MM.1S (cell line): ENCODE results near the gene AMBRA1.
"Not testable (repeated sequence)": the region's sequence is repeated elsewhere in the genome, so short reads cannot be mapped to it uniquely, and the experiment has no call there.

ENCODE experiments used
- DNase-seq: peaks from one replicate; pipeline ENCODE4 v3.0.0-alpha.2; 2015
- H2AFZ ChIP-seq: fragments of 300-600 bp; sonication (generic); 2 replicates; pipeline ENCODE4 v1.6.0; 2016; ENCODE audit warnings: antibody characterized with exemption, low read length
- H3F3A ChIP-seq: fragments of 300-600 bp; sonication (generic); 2 replicates; pipeline ENCODE4 v1.6.1; 2016; ENCODE audit warnings: mild to moderate bottlenecking, antibody characterized with exemption, low read length, moderate library complexity, mixed read lengths; ENCODE audit not compliant: insufficient read depth
- H3K27ac ChIP-seq: fragments of 300-600 bp; sonication (generic); 2 replicates; pipeline ENCODE4 v1.5.1; 2016; ENCODE audit warnings: mild to moderate bottlenecking, low read length
- H3K27me3 ChIP-seq: fragments of 300-600 bp; sonication (generic); replicated peaks from 2 replicates; pipeline ENCODE4 v1.6.0; 2016; ENCODE audit warnings: low read length; ENCODE audit not compliant: insufficient read depth
- H3K36me3 ChIP-seq: fragments of 300-600 bp; sonication (generic); replicated peaks from 2 replicates; pipeline ENCODE4 v1.6.1; 2016; ENCODE audit warnings: mild to moderate bottlenecking, low read length, mixed read lengths; ENCODE audit not compliant: insufficient read depth
- H3K4me1 ChIP-seq: fragments of 300-600 bp; sonication (generic); 2 replicates; pipeline ENCODE4 v1.6.1; 2016; ENCODE audit warnings: low read length, mixed read lengths
- H3K4me2 ChIP-seq: fragments of 300-600 bp; sonication (generic); 2 replicates; pipeline ENCODE4 v1.6.0; 2016; ENCODE audit warnings: low read depth, low read length
- H3K4me3 ChIP-seq: fragments of 300-600 bp; sonication (generic); 2 replicates; pipeline ENCODE4 v1.5.1; 2016; ENCODE audit warnings: low read length, mixed read lengths
- H3K79me2 ChIP-seq: fragments of 300-600 bp; sonication (generic); 2 replicates; pipeline ENCODE4 v1.6.1; 2016; ENCODE audit warnings: mixed run types, low read length, mixed read lengths
- H3K9ac ChIP-seq: fragments of 300-600 bp; sonication (generic); 2 replicates; pipeline ENCODE4 v1.6.1; 2016; ENCODE audit warnings: low read length, mixed read lengths
- H3K9me2 ChIP-seq: fragments of 300-600 bp; sonication (generic); replicated peaks from 2 replicates; pipeline ENCODE4 v1.6.1; 2016; ENCODE audit warnings: mild to moderate bottlenecking, low read length, mixed read lengths; ENCODE audit not compliant: insufficient read depth
- H3K9me3 ChIP-seq: fragments of 300-600 bp; sonication (generic); replicated peaks from 2 replicates; pipeline ENCODE4 v1.6.1; 2016; ENCODE audit warnings: mild to moderate bottlenecking, low read length, mixed read lengths; ENCODE audit not compliant: insufficient read depth
- H4K20me1 ChIP-seq: fragments of 300-600 bp; sonication (generic); 2 replicates; pipeline ENCODE4 v1.6.1; 2016; ENCODE audit warnings: mild to moderate bottlenecking, low read length, moderate library complexity, mixed read lengths; ENCODE audit not compliant: insufficient read depth
- CTCF ChIP-seq: fragments of 300-600 bp; sonication (generic); IDR thresholded peaks from 2 replicates; pipeline ENCODE4 v1.5.1; 2016; ENCODE audit warnings: antibody characterized with exemption, low read length, mixed read lengths
- EZH2 ChIP-seq: fragments of 300-600 bp; sonication (generic); optimal IDR thresholded peaks from 2 replicates; pipeline ENCODE3; 2017; ENCODE audit warnings: low read depth, mild to moderate bottlenecking, antibody characterized with exemption, low read length, mixed read lengths
- EZH2phosphoT487 ChIP-seq: fragments of 300-600 bp; sonication (generic); IDR thresholded peaks from 2 replicates; pipeline ENCODE4 v1.6.1; 2018; ENCODE audit warnings: antibody characterized with exemption, low read length

Gene AMBRA1

GRCh38 chr11:46372086-46372485 lies 221.7 kb downstream of the AMBRA1 start:
- Histone ChIP-seq H3K79me2 (no peaks in the 10 kb centered on the region), H3K9me3 (no peaks in the 10 kb centered on the region), H2AFZ (no peak overlapping the region), H3K4me3 (no peak overlapping the region), H3K9ac (no peak overlapping the region), H3K27ac (no peak overlapping the region), H3K4me2 (no peak overlapping the region), H3K27me3 (no peaks in the 10 kb centered on the region), H3K36me3 (no peaks in the 10 kb centered on the region), H3K4me1 (no peaks in the 10 kb centered on the region), H4K20me1 (no peaks in the 10 kb centered on the region), H3F3A (no peaks in the 10 kb centered on the region), H3K9me2 (no peaks in the 10 kb centered on the region)
- DNase-seq, result no peak
- TF ChIP-seq EZH2, result no peak
- TF ChIP-seq EZH2phosphoT487, result no peak
- TF ChIP-seq CTCF, result no peak

- H3F3A ChIP-seq, H3K36me3 ChIP-seq, H3K9ac ChIP-seq, H3K27me3 ChIP-seq, H3K4me2 ChIP-seq, H3K4me1 ChIP-seq, H3K27ac ChIP-seq, DNase-seq, H3K79me2 ChIP-seq, H3K4me3 ChIP-seq, H4K20me1 ChIP-seq, H3K9me2 ChIP-seq, H3K9me3 ChIP-seq, H2AFZ ChIP-seq: not testable (repeated sequence)
These were observed 222.6 kb downstream of the AMBRA1 start for GRCh38 chr11:46371262-46371661.

GRCh38 chr11:46370253-46370652 lies 223.6 kb downstream of the AMBRA1 start:
- no peak for DNase-seq
- Histone ChIP-seq H2AFZ (no peak overlapping the region), H3K4me1 (no peaks in the 10 kb centered on the region), H3K36me3 (no peaks in the 10 kb centered on the region), H3K27me3 (no peaks in the 10 kb centered on the region), H3K9me3 (no peaks in the 10 kb centered on the region), H3K4me3 (no peak overlapping the region), H4K20me1 (no peaks in the 10 kb centered on the region), H3K4me2 (no peak overlapping the region), H3K9me2 (no peaks in the 10 kb centered on the region), H3K27ac (no peak overlapping the region), H3K79me2 (no peaks in the 10 kb centered on the region), H3F3A (no peaks in the 10 kb centered on the region), H3K9ac (no peak overlapping the region)
- no peak for TF ChIP-seq EZH2phosphoT487
- TF ChIP-seq CTCF, result no peak
- TF ChIP-seq EZH2, result no peak

DNA sequence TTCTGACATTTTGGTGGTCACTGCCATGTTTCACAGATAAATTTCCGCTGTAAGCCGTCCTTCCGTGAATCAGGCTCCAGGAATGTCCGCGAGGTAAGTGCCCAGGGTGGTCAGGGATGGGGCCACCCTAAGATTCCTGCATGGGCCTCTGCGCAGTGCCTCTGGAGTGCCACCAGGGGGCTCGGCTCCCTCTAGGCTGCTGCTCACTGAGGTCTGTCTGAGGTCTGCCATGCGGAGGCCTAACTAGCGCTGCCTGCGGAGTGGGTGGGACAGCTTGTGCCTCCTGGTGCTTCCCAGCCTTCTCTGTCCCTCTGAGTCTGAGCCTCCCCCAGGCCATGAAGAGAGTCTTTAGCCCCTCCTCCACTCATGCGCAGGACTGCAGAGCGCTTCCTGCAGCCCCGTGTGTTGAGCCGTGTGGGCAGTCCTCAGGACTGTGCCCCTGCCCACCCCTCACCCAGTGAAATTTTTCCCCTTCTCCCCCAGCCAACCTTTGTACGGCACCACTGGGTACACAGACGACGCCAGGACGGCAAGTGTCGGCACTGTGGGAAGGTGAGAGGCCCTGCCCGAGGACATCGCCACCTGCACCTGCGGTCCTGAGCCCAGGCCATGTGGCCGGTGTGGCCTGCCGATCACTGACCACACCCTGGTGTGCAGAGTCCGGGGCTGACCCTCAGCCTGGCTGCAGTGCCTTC lies 224.2 kb downstream of the AMBRA1 start:
- Histone ChIP-seq H3K4me1 (no peaks in the 10 kb centered on the region), H3K9me3 (no peaks in the 10 kb centered on the region), H3K27me3 (no peaks in the 10 kb centered on the region), H3K27ac (no peak overlapping the region), H4K20me1 (no peaks in the 10 kb centered on the region), H3K9me2 (no peaks in the 10 kb centered on the region), H3K79me2 (no peaks in the 10 kb centered on the region), H2AFZ (no peak overlapping the region), H3K9ac (no peak overlapping the region), H3K36me3 (no peaks in the 10 kb centered on the region), H3K4me3 (no peak overlapping the region), H3F3A (no peaks in the 10 kb centered on the region), H3K4me2 (no peak overlapping the region)
- TF ChIP-seq EZH2phosphoT487 (no peak), CTCF (peak; percentile 83)
- peak; percentile 41 for DNase-seq
